SH-SY5Y (cell line): ENCODE measurements around the gene RBMS1.

Source experiments
- GATA2 ChIP-seq: IDR thresholded peaks from 2 replicates; pipeline ENCODE4 v1.6.1; 2011; ENCODE audit warnings: mild to moderate bottlenecking, low read depth, low read length
- GATA3 ChIP-seq: IDR thresholded peaks from 2 replicates; pipeline ENCODE4 v1.6.1; 2011; ENCODE audit warnings: low read depth, mild to moderate bottlenecking, low read length, moderate library complexity

DNA sequence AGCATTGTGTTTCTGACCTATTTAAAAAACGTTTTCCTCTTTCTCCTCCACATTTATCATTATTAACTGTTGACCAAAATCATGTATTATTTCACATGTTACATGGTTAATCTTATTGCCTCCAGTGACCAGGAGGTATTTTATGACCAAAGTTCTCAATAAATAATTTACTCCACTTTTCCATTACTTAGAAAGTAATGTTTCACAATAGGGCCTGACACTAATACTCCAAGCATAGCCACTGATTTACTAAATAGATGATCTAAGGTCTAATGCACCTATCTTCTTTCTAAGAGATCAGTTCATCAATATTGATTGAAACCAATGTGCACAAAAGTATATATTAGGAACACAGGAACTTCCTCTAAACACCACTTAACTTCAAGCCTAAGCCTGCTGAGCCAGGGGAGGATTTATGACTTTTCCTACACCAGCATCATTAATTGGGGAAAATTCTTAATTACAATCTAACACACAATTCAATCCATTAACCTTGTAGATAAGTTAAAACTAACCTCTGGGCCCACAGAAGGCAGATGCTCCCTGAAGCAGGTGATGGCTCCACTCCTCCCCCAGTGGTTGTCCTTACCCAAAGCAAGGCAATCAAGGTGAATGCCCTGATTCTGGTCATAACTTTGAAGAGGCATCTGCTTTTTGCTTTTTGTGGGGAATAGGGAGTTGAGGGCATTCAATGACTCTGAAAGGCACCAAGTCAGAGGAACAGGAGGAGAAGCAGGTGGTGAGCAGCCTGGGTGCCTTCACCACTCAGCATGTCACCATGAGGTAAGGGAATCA lies 33.9 kb downstream of the RBMS1 start:
- TF ChIP-seq GATA2 (no peak), GATA3 (no peak)
